GM21619 (cell line): ENCODE measurements around the gene NEURL1.
"Not testable (repeated sequence)": the region's sequence is repeated elsewhere in the genome, so short reads cannot be mapped to it uniquely, and the experiment has no call there.

Experiments
- ATAC-seq: cut with Tn5 transposase; IDR thresholded peaks from one replicate; pipeline ENCODE4 v1.9.1; 2021; ENCODE audit not compliant: unreplicated experiment

The NEURL1 gene

GRCh38 chr10:103620891-103621782 lies 127.6 kb downstream of the NEURL1 start:
- ATAC-seq, result no peak

GRCh38 chr10:103621783-103622125 lies 128.2 kb downstream of the NEURL1 start:
- ATAC-seq, result no peak

GRCh38 chr10:103622286-103622685 lies 128.8 kb downstream of the NEURL1 start:
- no peak for ATAC-seq

DNA sequence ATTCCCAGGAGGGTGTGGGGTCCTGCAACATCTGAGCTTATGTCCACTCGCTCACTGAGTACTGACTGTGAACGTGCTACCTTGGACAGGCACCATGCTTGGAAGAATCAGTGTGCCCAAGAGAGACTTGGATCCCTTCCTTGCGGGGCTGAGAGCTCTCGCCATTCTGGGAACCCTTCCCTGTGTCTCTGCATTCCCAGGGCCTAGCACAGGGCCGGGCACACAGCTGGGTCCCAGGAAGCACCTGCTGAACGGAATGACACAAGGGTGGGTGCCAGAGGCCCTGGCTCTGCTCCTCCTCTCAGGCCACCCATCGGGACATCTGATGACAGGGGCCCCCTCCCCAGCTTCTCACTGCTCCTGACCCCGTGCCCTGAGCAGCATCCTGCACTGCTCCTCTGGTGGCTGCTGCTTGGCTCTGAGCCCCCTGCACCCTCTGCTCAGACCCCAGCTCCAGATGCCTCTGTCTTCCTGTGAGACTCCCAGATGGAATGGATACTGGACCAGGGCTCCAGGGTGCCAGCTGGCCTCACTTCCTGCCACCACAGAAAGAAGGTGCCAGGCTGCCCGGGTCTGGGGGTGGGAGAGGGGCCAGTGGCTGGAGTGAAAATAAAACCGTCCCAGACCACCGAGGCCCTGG lies 129.6 kb downstream of the NEURL1 start:
- ATAC-seq, result no peak

DNA sequence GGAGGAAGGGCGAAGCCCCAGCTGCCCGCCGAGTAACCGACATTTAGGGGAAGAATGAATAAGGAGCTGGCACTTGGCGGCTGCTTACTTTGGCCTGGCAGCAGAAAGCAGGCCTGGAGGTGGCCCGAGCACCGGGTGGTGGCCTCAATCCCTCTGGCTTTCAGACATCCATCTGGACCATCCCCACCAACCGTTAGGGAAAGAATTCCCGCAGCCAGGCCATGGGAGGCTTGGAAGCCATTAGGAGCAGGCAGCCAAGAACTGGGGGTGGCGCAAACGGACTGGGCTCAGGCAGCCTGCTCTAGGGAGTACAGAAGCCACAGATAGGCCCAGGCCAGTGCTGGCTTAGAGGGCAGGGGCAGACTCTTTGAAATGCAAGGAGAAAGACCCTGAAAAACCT lies 132.7 kb downstream of the NEURL1 start:
- ATAC-seq, result no peak

GRCh38 chr10:103627111-103627892 lies 133.8 kb downstream of the NEURL1 start:
- ATAC-seq, result no peak

DNA sequence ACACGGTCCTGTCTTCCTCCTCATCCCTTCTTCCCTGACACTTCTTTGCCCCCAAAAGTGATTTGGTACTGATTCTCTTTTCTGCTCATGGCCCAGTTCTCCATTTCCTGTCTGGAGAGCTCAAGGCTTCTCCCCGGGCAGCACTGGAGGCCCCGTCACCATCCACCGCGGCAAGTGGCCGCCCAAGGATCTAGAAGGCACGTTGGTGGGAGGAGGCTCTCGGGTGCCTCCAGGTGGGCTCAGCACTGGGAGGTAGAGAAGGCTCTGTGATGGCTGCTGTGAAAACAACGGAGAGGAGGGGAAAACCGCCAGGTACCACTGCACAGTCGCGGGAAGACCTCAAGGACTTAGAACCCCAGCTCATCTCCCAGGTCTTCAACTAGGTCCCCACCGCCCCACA lies 134.4 kb downstream of the NEURL1 start:
- ATAC-seq, result no peak

- no peak for ATAC-seq
These were observed 136.1 kb downstream of the NEURL1 start for GRCh38 chr10:103629581-103629980.

DNA sequence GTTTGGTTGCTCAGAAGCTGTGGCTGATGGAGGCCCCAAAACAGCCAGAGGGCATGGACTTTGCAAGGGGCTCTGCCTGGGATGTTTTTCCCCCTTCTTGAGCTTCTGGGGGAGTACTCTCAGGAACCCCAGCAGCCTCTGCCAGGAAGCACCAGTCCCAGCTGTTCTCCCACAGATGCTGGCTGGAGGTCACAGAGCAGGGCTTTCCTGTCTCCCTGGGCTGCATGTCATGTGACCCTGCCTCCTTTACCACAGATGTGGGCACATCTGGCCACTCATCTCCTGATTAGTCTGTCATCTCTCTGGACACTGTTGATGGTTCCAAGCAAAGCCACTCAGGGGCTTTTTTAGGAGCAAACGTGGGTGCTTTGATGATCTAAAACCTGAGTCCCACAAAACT lies 136.7 kb downstream of the NEURL1 start:
- no peak for ATAC-seq

DNA sequence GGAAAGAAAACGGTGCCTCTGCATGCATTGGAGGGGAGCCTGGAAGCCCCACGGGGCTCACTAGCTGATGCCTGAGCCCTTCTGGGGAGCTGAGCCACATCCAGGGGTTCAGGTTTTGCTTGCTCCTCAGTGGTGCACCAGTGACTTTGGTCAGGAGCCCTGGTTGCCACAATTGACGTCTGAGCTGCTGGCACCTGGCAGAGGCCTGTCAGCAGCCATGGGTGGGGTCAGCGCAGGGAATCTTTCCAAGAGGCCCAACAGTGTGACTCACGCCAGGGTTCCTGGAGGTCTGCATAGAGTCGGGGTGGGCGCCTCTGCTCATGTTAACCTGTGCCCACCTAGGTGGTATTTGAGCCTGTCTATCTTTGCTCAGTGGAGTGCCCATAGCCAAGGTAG lies 138.7 kb downstream of the NEURL1 start:
- no peak for ATAC-seq

DNA sequence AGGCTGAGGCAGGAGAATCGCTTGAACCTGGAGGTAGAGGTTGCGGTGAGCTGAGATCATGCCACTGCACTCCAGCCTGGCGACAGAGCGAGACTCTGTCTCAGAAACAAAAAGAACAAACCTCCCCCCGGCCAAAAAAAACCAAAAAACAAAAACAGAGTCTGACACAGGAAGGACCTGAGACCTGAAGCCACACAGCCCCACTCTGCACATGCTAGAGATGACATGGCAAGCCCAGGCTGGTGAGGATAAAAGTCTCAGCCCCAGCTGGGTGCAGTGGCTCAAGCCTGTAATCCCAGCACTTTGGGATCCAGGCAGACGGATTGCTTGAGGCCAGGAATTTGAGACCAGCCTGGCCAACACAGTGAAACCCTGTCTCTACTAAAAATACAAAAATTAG lies 139.4 kb downstream of the NEURL1 start:
- ATAC-seq, result not testable (repeated sequence)

DNA sequence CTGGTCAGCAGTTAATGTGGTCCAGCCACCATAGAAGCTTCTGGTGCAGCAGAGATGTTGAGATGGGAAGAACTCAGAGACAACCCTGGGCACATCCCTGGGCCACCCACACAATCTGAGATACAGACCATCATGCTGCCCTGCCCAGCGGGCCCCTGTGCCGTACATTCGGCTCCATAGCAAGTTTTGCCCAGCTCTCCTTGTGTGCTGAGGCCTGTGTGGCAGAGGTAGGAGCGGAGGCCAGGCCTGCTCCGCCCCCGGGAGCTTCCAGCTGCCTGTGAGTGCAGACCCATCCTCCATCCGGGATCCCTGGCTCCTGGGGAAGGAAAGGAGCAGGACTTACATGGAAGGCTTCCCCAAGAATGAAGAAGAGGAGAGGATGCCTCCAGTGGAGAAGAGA lies 140.3 kb downstream of the NEURL1 start:
- no peak for ATAC-seq

- no peak for ATAC-seq
These were observed 142.1 kb downstream of the NEURL1 start for GRCh38 chr10:103635580-103635979.

- no peak for ATAC-seq
These were observed 143.0 kb downstream of the NEURL1 start for GRCh38 chr10:103636492-103636891.

DNA sequence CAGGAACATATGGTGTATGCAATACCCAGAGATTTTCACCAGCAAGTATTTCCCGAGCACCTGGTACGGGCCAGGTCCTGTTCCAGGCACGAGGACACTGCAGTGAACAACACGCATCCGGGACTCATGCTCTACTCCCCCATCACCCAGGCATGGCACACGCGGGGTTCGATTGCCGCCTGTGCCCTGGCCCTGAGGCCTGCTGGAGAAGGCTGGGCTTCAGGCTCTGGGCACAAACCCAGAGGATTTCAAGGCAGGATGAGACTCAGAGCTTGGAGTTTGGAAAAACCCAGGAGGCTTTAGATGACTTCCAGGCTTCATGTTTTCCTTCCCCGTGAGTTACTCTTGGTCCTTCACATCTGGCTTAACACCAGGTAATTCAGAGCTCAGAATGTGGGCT lies 143.5 kb downstream of the NEURL1 start:
- no peak for ATAC-seq

GRCh38 chr10:103637927-103638557 lies 144.5 kb downstream of the NEURL1 start:
- no peak for ATAC-seq

DNA sequence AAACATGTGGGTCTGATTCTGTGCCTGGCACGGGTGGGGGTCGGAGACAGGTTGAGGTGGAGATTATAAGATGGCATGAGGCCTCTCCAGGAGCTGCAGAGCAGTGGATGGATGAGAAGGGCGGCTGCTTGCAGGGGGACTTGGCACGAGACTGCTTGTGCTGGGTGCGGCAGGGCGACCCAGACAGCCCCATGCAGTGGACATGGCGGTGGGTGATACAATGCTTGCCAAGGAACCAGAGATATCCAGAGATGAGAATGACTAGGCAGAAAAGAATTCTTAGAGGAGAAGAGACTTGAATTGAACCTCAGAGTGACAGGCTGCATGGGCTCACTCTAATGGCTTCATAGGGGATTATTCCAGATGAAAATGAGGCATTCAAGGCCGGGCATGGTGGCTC lies 145.4 kb downstream of the NEURL1 start:
- ATAC-seq, result no peak

GRCh38 chr10:103640436-103641181 lies 147.1 kb downstream of the NEURL1 start:
- ATAC-seq, result no peak

- no peak for ATAC-seq
These were observed 147.8 kb downstream of the NEURL1 start for GRCh38 chr10:103641326-103641725.
